Panc1 (cell line): ENCODE data around the gene ZBP1.

ENCODE experiments used
- CTCF ChIP-seq: fragments of 450-650 bp; IDR thresholded peaks from 2 replicates; pipeline ENCODE4 v1.5.1; 2017; ENCODE audit warnings: mild to moderate bottlenecking
- POLR2AphosphoS5 ChIP-seq: IDR thresholded peaks from 2 replicates; pipeline ENCODE4 v1.6.1; 2012; ENCODE audit warnings: mild to moderate bottlenecking, low read depth, low read length, moderate library complexity
- REST ChIP-seq, 2 experiments: IDR thresholded peaks; 2 replicates each; pipeline ENCODE4 v1.6.1; 2011 to 2012; ENCODE audit warnings: low read depth in 2 of 2, control low read depth in 1 of 2, low read length in 1 of 2, mild to moderate bottlenecking in 1 of 2, moderate library complexity in 1 of 2; ENCODE audit not compliant: insufficient read depth in 1 of 2
- TCF7L2 ChIP-seq: IDR thresholded peaks from 2 replicates; pipeline ENCODE4 v1.6.1; 2011; ENCODE audit warnings: mild to moderate bottlenecking, low read depth, low read length, inconsistent platforms

DNA sequence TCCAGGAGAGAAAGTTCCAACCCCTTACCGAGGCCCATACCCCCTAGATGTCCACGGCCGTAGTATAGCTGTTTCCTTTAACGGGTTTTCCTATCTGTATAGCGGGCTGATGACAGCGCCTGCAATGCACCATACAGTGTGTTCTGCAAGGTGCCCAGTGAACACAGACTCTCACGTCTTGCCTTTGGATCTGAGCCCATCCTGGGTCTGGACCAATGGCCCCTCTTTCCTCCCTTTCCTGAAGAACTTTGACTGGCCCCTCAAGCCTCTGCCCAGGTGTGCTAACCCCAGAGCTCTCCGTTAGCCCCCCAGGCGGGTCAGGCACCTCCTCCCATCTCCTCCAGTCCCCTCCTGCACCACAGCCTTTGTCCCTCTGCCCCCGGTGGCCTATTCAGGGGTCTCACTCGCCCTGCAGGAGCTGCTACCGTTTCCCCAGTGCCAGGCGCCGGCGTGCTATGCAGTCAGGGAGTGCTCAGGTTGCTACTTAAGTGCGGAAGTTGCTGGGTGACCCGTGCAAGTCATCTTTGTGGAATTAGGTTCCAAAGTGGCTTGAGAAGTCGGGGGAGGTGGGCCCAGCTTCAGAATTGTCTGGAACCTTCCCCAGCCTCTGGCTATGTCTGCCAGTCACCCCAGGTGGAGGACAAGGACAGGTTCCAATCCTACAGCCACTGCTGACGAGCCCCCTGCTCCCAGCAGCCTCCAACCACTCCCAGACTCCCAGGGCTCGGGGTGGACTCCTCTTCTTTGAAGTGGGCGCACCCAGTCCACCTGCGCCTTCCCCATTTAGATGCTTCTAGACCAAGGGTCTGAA, 35.0 kb upstream of the ZBP1 start:
- no peak for TF ChIP-seq CTCF
- TF ChIP-seq REST (IDR thresholded peaks at IDR 0.05; ENCODE audit: insufficient read depth in 1 of 2, low read depth in 2 of 2, low read length in 1 of 2), result no peak
- TF ChIP-seq POLR2AphosphoS5, result no peak
- no peak for TF ChIP-seq TCF7L2
